GM12864 (cell line): ENCODE data around the gene STK11IP.

Experiments
- DNase-seq: peaks from one replicate; pipeline ENCODE4 v3.0.0-alpha.2; 2011; ENCODE audit warnings: low read depth
- H3K4me3 ChIP-seq: 2 replicates; pipeline ENCODE4 v1.5.1; 2011; ENCODE audit warnings: mild to moderate bottlenecking, low read depth, low read length, control low read depth
- TF ChIP-seq, protein P1 (sequence below): IDR thresholded peaks from 2 replicates; pipeline ENCODE4 v1.5.1; 2011; ENCODE audit warnings: low read depth, mild to moderate bottlenecking, moderate library complexity, low read length, control low read depth, inconsistent platforms; ENCODE audit errors: missing control alignments

Gene STK11IP

DNA sequence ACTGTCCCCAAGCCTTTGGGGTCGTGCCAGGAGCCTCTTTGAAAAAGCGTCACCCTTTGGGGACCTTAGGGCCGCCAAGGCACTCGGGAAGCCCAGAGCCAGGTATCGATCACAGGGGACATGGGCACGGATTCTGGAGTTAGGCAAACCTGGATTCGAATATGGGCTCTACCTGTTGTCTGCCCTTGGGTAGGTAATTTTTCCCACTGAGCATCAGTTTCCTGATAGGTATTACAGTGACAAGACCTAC, 44.6 kb upstream of the STK11IP start:
- H3K4me3 ChIP-seq, result no peak overlapping the region
- TF ChIP-seq, protein P1, sequence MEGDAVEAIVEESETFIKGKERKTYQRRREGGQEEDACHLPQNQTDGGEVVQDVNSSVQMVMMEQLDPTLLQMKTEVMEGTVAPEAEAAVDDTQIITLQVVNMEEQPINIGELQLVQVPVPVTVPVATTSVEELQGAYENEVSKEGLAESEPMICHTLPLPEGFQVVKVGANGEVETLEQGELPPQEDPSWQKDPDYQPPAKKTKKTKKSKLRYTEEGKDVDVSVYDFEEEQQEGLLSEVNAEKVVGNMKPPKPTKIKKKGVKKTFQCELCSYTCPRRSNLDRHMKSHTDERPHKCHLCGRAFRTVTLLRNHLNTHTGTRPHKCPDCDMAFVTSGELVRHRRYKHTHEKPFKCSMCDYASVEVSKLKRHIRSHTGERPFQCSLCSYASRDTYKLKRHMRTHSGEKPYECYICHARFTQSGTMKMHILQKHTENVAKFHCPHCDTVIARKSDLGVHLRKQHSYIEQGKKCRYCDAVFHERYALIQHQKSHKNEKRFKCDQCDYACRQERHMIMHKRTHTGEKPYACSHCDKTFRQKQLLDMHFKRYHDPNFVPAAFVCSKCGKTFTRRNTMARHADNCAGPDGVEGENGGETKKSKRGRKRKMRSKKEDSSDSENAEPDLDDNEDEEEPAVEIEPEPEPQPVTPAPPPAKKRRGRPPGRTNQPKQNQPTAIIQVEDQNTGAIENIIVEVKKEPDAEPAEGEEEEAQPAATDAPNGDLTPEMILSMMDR, result no peak
- DNase-seq, result no peak

DNA sequence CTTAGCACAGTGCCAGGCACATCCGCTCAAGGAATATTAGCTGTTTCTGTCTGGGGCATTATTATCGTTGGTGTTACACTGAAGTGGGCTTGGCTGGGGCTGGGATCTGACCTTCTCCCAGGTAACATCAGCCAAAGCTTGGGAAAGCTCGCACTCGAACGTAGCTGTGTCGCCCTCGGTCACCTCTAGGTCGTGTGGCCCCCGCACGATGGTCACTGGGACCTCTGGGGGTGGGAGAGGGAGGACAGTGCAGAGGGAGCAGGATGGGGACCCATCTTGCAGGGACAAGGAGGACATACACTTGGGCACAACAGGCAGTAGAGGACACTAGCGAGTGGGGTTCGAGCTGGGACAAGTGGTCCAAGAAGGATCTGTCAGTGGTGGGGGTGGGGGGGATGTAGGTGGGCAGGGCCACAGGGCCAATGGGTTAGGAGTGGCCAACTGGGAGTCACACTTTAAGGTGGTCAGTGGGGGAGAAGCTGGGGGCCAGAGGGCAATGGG, 44.1 kb upstream of the STK11IP start:
- TF ChIP-seq, protein P1, result no peak
- no peak overlapping the region for H3K4me3 ChIP-seq
- DNase-seq, result no peak

DNA sequence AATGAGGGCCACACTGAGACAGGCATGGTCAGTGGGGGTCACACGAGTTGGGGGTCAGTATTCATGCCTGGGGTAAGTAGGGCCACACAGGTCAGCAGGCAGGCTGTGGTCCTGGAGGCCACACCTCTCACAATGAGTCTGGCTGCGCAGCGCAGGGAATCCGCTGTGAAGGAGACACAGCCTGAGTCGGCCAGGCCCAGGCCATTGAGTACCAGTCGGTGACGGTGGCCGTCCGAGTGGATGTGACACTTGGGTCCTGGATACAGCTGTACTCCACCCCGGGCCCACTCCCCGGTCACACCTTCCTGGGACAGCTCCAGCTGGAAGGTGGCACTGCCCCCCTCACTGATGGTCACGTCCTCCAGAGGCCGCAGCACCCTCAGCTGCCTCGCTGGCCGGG, 43.3 kb upstream of the STK11IP start:
- H3K4me3 ChIP-seq, result no peak overlapping the region
- DNase-seq, result no peak
- TF ChIP-seq, protein P1, result no peak

DNA sequence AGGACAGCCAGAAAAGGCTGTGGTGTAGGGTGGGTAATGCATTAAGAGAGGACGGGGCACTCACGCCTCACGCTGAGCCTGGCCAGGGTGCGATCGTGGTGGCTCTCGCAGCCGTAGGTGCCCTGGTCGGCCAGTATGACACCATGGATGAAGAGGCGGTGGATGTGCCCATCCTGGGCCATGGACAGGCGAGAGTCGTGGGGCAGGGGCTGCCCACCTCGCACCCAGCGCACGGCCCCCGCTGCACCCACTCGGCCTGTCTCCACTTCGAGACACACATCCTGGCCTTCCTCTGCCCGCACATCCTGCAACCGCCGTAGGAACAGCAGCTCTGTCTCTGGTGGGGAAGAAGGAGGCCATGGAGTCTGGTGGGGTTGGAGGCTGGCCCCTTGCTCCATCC, 41.7 kb upstream of the STK11IP start:
- TF ChIP-seq, protein P1, result no peak
- H3K4me3 ChIP-seq, result no peak overlapping the region
- DNase-seq, result no peak

DNA sequence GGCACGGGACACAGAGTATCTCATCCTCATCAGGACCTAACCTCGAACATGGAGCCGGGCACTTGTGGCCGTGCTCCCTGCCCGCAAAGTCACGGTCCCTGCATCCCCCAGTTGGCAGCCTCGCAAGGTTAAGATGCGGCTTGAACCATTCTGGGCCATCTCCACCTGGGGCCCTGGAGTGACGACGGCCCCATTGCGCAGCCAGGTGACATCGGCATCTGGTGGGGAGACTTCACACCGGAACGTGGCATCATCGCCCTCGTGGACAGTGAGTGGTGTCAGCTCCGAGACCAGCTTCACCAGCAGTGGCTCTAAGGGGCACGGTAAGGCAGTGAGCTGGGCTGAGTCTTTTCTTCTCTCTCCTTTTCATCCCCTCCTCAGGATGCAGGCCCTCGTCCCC, 41.2 kb upstream of the STK11IP start:
- H3K4me3 ChIP-seq, result no peak overlapping the region
- TF ChIP-seq, protein P1, result no peak
- DNase-seq, result no peak

DNA sequence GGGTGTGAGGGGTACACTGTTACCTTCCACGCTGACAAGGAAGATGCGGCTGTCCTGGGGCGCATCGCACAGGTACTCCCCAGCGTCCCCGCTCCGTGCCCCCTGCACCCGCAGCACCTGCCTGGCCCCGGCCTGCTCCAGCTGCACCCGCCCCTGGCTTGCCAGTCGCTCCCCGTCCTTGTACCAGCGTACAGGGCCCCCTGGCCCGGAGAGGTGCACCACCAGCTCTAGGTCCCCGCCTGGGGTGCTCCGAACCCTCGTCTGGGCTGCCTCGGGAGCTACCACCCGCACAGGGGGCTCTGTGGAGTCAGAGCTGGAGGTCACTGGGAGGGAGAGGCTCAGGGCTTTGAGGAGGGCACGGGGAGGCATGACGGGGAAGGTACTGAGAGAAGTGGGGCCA, 40.3 kb upstream of the STK11IP start:
- TF ChIP-seq, protein P1, result no peak
- no peak overlapping the region for H3K4me3 ChIP-seq
- no peak for DNase-seq

DNA sequence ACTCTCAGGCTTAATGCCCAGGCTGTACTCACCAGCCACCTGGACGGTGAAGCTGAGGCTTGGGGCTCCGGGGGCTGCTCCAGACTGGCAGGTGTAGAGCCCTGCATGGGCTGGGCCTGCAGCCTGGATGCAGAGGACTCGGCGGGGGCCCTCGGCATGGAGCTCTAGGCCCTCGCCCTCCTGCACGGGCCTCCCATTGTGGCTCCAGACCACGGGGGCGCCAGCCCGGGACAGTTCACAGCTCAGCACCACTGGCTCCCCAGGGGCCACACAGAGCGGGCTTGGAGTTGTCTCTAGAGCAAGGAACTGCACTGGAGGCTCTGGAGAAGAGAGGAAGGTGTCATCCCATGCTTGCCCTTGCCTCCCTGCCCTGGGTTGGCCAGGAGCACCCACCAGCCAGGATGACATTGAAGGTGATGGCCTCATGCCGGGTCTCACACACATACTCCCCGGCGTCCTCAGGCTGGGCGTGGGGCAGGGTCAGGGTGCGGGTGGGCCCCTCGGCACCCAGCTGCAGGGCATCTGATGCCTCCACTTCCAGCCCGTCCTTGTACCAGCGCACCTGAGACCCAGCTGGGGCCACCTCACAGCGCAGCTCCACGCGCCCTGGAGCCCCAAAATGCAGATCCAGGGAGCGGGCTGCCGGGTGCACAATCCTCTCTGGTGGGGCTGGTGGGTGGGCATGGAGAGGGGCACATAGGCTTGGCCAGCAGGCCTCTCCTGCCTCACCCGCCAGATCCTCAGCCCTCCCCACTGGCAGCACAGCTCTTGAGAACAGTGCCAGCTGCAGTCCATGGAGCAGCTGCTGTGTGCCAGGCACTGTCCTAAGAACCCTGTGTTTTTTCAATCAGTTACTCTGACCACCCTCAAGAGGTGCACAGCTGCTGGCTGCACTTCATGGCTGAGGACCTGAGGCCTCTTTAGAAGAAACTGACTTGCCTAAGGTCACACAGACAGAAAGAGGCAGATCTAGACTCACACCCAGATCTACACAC, 39.6 kb upstream of the STK11IP start:
- no peak for DNase-seq
- TF ChIP-seq, protein P1, result no peak

More for the DNA sequence above, 39.6 kb upstream of the STK11IP start:
- H3K4me3 ChIP-seq, result no peak overlapping the region
